SK-N-MC (cell line): ENCODE results near the gene SLF2.

Experiments used
- EZH2 ChIP-seq: fragments of 200-600 bp; sonication (generic); IDR thresholded peaks from one replicate; pipeline ENCODE4 v1.6.1; 2017; ENCODE audit warnings: antibody characterized with exemption
- FOXP2 ChIP-seq: optimal IDR thresholded peaks from 2 replicates; pipeline ENCODE3; 2011; ENCODE audit warnings: mild to moderate bottlenecking, moderate library complexity; ENCODE audit not compliant: insufficient read depth; ENCODE audit errors: extremely low read length, control extremely low read depth
- POLR2AphosphoS5 ChIP-seq: IDR thresholded peaks from 2 replicates; pipeline ENCODE4 v1.6.1; 2012; ENCODE audit warnings: mild to moderate bottlenecking, low read depth, low read length, borderline replicate concordance

- TF ChIP-seq POLR2AphosphoS5: no peak
- no peak for TF ChIP-seq EZH2
- TF ChIP-seq FOXP2: no peak
Measured at GRCh38 chr10:100976906-100977305, 64.1 kb downstream of the SLF2 start.
